Measurements from ENCODE around the gene CYB5RL. TPM values are rescaled to one million over a fixed set of nuclear protein-coding genes. Genes with fewer than 3 reads are reported as not detected.

Gene CYB5RL
- polyA plus RNA-seq, 1 of the 3 experiments (the other 2 are of a cell fraction) = 3.3 TPM

- 92% methylated on average over 7 of the region's 8 CpGs for WGBS (ENCODE audit: low lambda C conversion rate)
- ChIA-PET CTCF (interaction anchor here (1.3 kb wide), 1 partner anchor 97 kb away, joined by 4 read pairs; no protein-coding TSS in a partner anchor), POLR2A (no interaction called here)
- no peak overlapping the region for H3K27ac ChIP-seq (ENCODE audit: low read depth in 2 of 2, low read length in 1 of 2)
- no peaks in the 10 kb centered on the region for H3K79me2 ChIP-seq (ENCODE audit: insufficient read depth)
- H3K4me3 ChIP-seq (ENCODE audit: low read depth in 2 of 2, low read length in 1 of 2) = no peak overlapping the region
- no peak overlapping the region for H3K9ac ChIP-seq
- no peaks in the 10 kb centered on the region for H4K20me1 ChIP-seq (ENCODE audit: insufficient read depth)
- H3K4me1 ChIP-seq (ENCODE audit: control insufficient read depth in 1 of 2, insufficient read depth in 2 of 2, low read depth in 1 of 2, low read length in 1 of 2) = no peaks in the 10 kb centered on the region; a peak in 1 of 4 replicates
- H3K9me2 ChIP-seq = no peaks in the 10 kb centered on the region
- no peaks in the 10 kb centered on the region for H3K36me3 ChIP-seq (replicated peaks in 1 of 2; ENCODE audit: control insufficient read depth in 1 of 2, insufficient read depth in 2 of 2, low read length in 1 of 2)
- no peaks in the 10 kb centered on the region for H3F3A ChIP-seq (replicated peaks; ENCODE audit: insufficient read depth)
- no peaks in the 10 kb centered on the region for H3K9me3 ChIP-seq
- H2AFZ ChIP-seq (ENCODE audit: low read depth) = no peak overlapping the region
- H3K4me2 ChIP-seq = no peak overlapping the region
- H3K27me3 ChIP-seq (ENCODE audit: insufficient read depth) = no peaks in the 10 kb centered on the region
- TF ChIP-seq FOXM1 (IDR thresholded peaks at IDR 0.05; ENCODE audit: low read depth) = no peak
- no peak for TF ChIP-seq EZH2phosphoT487 (IDR thresholded peaks at IDR 0.05; ENCODE audit: borderline replicate concordance, low read depth)
- no peak for TF ChIP-seq YY1 (IDR thresholded peaks at IDR 0.05; ENCODE audit: low read depth)
- no peak for DNase-seq
Measured at GRCh38 chr1:54177726-54178125, 22.1 kb downstream of the CYB5RL start.

GRCh38 chr1:54176621-54177327, 23.1 kb downstream of the CYB5RL start:
- no peaks in the 10 kb centered on the region for H3K27me3 ChIP-seq (ENCODE audit: insufficient read depth)
- TF ChIP-seq TCF12 (IDR thresholded peaks at IDR 0.05) (no peak), NFIC (IDR thresholded peaks at IDR 0.05; ENCODE audit: borderline replicate concordance) (no peak), JUND (IDR thresholded peaks at IDR 0.05) (no peak), GABPA (IDR thresholded peaks at IDR 0.05; ENCODE audit: low read depth) (no peak), NRF1 (IDR thresholded peaks at IDR 0.05; ENCODE audit: low read depth, low read length) (no peak)
- H3K9ac ChIP-seq = no peak overlapping the region
- H3K79me2 ChIP-seq (ENCODE audit: insufficient read depth) = no peaks in the 10 kb centered on the region
- H3K9me2 ChIP-seq = no peaks in the 10 kb centered on the region
- ChIA-PET CTCF (interaction anchor here (0.6 kb wide), 1 partner anchor 11 kb away, joined by 3 read pairs; no protein-coding TSS in a partner anchor), POLR2A (no interaction called here)
- no peak for DNase-seq
- H4K20me1 ChIP-seq (ENCODE audit: insufficient read depth) = no peaks in the 10 kb centered on the region
- WGBS (ENCODE audit: low lambda C conversion rate) = 87% methylated on average over 6 of the region's 6 CpGs
- no peak overlapping the region for H3K4me3 ChIP-seq (ENCODE audit: low read depth in 2 of 2, low read length in 1 of 2)
- H3K4me2 ChIP-seq = no peak overlapping the region
- no peaks in the 10 kb centered on the region for H3F3A ChIP-seq (replicated peaks; ENCODE audit: insufficient read depth)
- no peaks in the 10 kb centered on the region for H3K9me3 ChIP-seq
- no peaks in the 10 kb centered on the region for H3K36me3 ChIP-seq (replicated peaks in 1 of 2; ENCODE audit: control insufficient read depth in 1 of 2, insufficient read depth in 2 of 2, low read length in 1 of 2)
- no peak overlapping the region for H3K27ac ChIP-seq (ENCODE audit: low read depth in 2 of 2, low read length in 1 of 2)
- H3K4me1 ChIP-seq (ENCODE audit: control insufficient read depth in 1 of 2, insufficient read depth in 2 of 2, low read depth in 1 of 2, low read length in 1 of 2) = no peaks in the 10 kb centered on the region; a peak in 1 of 4 replicates
- no peak overlapping the region for H2AFZ ChIP-seq (ENCODE audit: low read depth)

- Histone ChIP-seq H3F3A (replicated peaks; ENCODE audit: insufficient read depth) (no peaks in the 10 kb centered on the region), H3K27me3 (ENCODE audit: insufficient read depth) (no peaks in the 10 kb centered on the region), H3K9me3 (no peaks in the 10 kb centered on the region), H3K9me2 (no peaks in the 10 kb centered on the region), H3K4me1 (ENCODE audit: control insufficient read depth in 1 of 2, insufficient read depth in 2 of 2, low read depth in 1 of 2, low read length in 1 of 2) (no peaks in the 10 kb centered on the region; a peak in 1 of 4 replicates), H3K27ac (ENCODE audit: low read depth in 2 of 2, low read length in 1 of 2) (no peak overlapping the region), H3K79me2 (ENCODE audit: insufficient read depth) (no peaks in the 10 kb centered on the region), H3K4me3 (ENCODE audit: low read depth in 2 of 2, low read length in 1 of 2) (no peak overlapping the region), H3K36me3 (replicated peaks in 1 of 2; ENCODE audit: control insufficient read depth in 1 of 2, insufficient read depth in 2 of 2, low read length in 1 of 2) (no peaks in the 10 kb centered on the region), H3K9ac (no peak overlapping the region), H2AFZ (ENCODE audit: low read depth) (no peak overlapping the region), H4K20me1 (ENCODE audit: insufficient read depth) (no peaks in the 10 kb centered on the region), H3K4me2 (no peak overlapping the region)
- CTCF ChIA-PET = interaction anchor here (0.9 to 1.4 kb wide), 3 partner anchors 53 to 315 kb away, joined by 3 to 6 read pairs (median 3); no protein-coding TSS in a partner anchor
- WGBS (ENCODE audit: low lambda C conversion rate) = 100% methylated on average over 1 of the region's 4 CpGs
- DNase-seq = no peak
- POLR2A ChIA-PET = no interaction called here
- TF ChIP-seq USF2 (IDR thresholded peaks at IDR 0.05; ENCODE audit: borderline replicate concordance, low read depth, low read length) (no peak), SIN3A (IDR thresholded peaks at IDR 0.05; ENCODE audit: borderline replicate concordance, low read depth, low read length) (no peak), GABPA (IDR thresholded peaks at IDR 0.05; ENCODE audit: low read depth) (no peak), ZBTB33 (IDR thresholded peaks at IDR 0.05; ENCODE audit: borderline replicate concordance, low read depth) (no peak), JUND (IDR thresholded peaks at IDR 0.05) (no peak), CHD2 (IDR thresholded peaks at IDR 0.05; ENCODE audit: low read length, partially characterized antibody) (no peak), GATA2 (CRISPR knock-in tag; IDR thresholded peaks at IDR 0.05) (no peak), MAX (IDR thresholded peaks at IDR 0.05; ENCODE audit: low read depth) (no peak), IRF3 (IDR thresholded peaks at IDR 0.05; ENCODE audit: low read depth, low read length) (no peak), EP300 (IDR thresholded peaks at IDR 0.05; ENCODE audit: borderline replicate concordance in 1 of 2, low read depth in 1 of 2, low read length in 1 of 2) (no peak), EZH2phosphoT487 (IDR thresholded peaks at IDR 0.05; ENCODE audit: borderline replicate concordance, low read depth) (no peak), NRF1 (IDR thresholded peaks at IDR 0.05; ENCODE audit: low read depth, low read length) (no peak), NFIC (IDR thresholded peaks at IDR 0.05; ENCODE audit: borderline replicate concordance) (no peak), TCF12 (IDR thresholded peaks at IDR 0.05) (no peak), RFX5 (IDR thresholded peaks at IDR 0.05; ENCODE audit: low read length) (no peak), FOXM1 (IDR thresholded peaks at IDR 0.05; ENCODE audit: low read depth) (no peak)
Measured at GRCh38 chr1:54174106-54174505, 25.7 kb downstream of the CYB5RL start.

Data from SK-N-SH (cell line).